Activated CD8-positive, alpha-beta memory T cell treated with anti-CD3 and anti-CD28 coated beads, Interleukin-2, amount 50 U/mL, for 4 hours (primary cell): ENCODE results near the gene KCNH5.

Source experiments
- DNase-seq: peaks from one replicate; pipeline ENCODE4 v3.0.0-alpha.2; 2020

KCNH5 gene

GRCh38 chr14:62667421-62667914 is 377.8 kb downstream of the KCNH5 start:
- no peak for DNase-seq

- no peak for DNase-seq
Observed at GRCh38 chr14:62665286-62665685, 380.0 kb downstream of the KCNH5 start.

GRCh38 chr14:62663456-62663821 is 381.8 kb downstream of the KCNH5 start:
- no peak for DNase-seq

DNA sequence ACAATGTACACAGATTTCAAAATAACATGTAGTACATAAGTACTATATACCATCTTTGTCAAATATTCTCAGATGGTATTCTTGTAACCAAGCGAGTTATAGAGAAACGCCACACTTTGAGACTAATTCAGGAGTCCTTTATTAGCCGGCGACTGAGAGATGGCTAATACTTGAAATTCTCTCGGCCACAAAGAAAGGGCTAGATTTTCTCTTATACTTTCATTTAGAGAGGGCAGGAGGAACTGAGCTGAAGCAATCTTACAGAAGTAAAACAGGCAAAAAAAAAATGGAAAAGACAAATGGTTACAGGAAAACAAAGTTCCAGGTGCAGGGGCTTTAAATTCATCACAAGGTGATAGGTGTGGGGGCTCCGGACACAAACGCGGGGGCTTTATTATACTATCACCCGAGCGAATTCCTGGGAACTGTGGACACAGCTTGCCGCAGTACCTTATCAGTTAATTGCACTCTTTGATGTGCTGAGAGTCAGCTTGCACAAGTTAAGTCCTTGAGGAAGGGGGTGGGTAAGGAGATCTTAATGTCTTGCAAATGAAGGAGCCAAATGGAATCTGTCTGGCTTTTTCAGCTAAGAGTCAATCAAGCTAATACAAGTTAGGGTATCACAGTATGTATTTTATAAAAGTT is 382.3 kb downstream of the KCNH5 start:
- no peak for DNase-seq

DNA sequence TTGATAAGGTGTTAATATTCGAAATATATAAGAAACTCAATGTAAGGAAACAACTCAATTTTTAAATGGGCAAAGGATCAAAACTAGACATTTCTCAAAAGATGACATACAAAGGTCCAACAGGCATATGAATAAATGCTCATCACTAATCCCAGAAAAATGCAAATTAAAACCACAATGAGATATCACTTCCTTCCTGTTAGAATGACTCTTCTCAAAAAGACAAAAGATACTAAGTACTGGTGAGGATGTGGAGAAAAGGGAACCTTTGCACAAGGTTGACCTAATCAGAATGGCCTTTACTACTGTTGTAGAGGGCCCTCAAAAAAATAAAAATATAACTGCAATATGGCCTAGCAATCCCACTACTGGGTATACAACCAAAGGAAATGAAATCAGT is 383.4 kb downstream of the KCNH5 start:
- no peak for DNase-seq

GRCh38 chr14:62658631-62659030 is 386.6 kb downstream of the KCNH5 start:
- DNase-seq: no peak

GRCh38 chr14:62657376-62657775 is 387.9 kb downstream of the KCNH5 start:
- no peak for DNase-seq

- no peak for DNase-seq
Observed at GRCh38 chr14:62655166-62655565, 390.1 kb downstream of the KCNH5 start.

DNA sequence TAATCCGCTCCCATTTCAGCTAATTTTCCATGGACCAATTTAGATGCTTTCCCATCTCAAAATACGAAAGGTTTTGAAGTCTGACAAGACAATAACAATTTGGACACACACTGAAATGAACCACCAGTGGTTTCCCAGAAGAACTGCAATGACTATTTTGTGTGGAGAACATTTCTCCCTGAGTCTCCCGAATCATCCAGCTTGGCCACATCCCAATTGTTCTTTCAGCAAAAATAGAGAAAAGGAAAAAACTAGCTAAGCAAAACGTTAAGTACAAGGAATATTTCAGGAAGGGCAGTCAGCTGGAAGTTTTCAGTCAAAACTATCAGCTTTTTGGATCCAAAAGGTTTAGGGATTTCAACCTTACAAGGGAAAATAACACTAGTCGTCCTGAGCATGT is 390.6 kb downstream of the KCNH5 start:
- no peak for DNase-seq
